OCI-LY7 (cell line): ENCODE data around the gene RSL1D1. TPM values are rescaled to one million over a fixed set of nuclear protein-coding genes. Genes with fewer than 3 reads are reported as not detected.
"Not testable (repeated sequence)": the region's sequence is repeated elsewhere in the genome, so short reads cannot be mapped to it uniquely, and the experiment has no call there.

Source experiments
- BruUV-seq: library from RNA; stranded (reverse); fragments of 400-500 nt; replicated peaks from 2 replicates; lab custom pipeline; 2021; lab: Mats Ljungman, UMichigan
- CTCF ChIA-PET: fragments of 300-600 bp; sonication (Branson Sonifier 250); formaldehyde crosslinking; loops from one replicate; lab custom pipeline; 2022; ENCODE audit warnings: antibody characterized with exemption; ENCODE audit not compliant: unreplicated experiment; lab: Charles Lee
- POLR2A ChIA-PET: fragments of 300-600 bp; sonication (Branson Sonifier 250); formaldehyde crosslinking; loops from one replicate; lab custom pipeline; 2022; ENCODE audit warnings: antibody characterized with exemption; lab: Charles Lee
- DNase-seq: peaks from one replicate; pipeline ENCODE4 v3.0.0-alpha.2; 2015; ENCODE audit warnings: low spot score
- H2AFZ ChIP-seq: fragments of 200-600 bp; sonication (generic), shearing (Covaris generic); 2 replicates; pipeline ENCODE4 v1.6.1; 2014; ENCODE audit warnings: mild to moderate bottlenecking, antibody characterized with exemption, low read length, moderate library complexity
- H3K27ac ChIP-seq: fragments of 200-600 bp; sonication (generic); 2 replicates; pipeline ENCODE4 v1.5.1; 2014; ENCODE audit warnings: mixed run types, low read depth, mild to moderate bottlenecking, moderate library complexity, low read length, inconsistent platforms; ENCODE audit not compliant: poor library complexity, severe bottlenecking
- H3K36me3 ChIP-seq: fragments of 200-600 bp; sonication (generic); 2 replicates; pipeline ENCODE4 v1.6.1; 2014; ENCODE audit warnings: mild to moderate bottlenecking, antibody characterized with exemption, low read length, moderate library complexity, mixed read lengths; ENCODE audit not compliant: insufficient read depth
- H3K4me1 ChIP-seq: fragments of 200-600 bp; sonication (generic); 2 replicates; pipeline ENCODE4 v1.5.1; 2014; ENCODE audit warnings: mild to moderate bottlenecking, low read length; ENCODE audit not compliant: insufficient read depth, poor library complexity, severe bottlenecking
- H3K4me2 ChIP-seq: fragments of 200-600 bp; sonication (generic); 2 replicates; pipeline ENCODE4 v1.6.1; 2014; ENCODE audit warnings: mild to moderate bottlenecking, low read length
- H3K4me3 ChIP-seq: fragments of 200-600 bp; sonication (generic); 2 replicates; pipeline ENCODE4 v1.5.1; 2014; ENCODE audit warnings: mild to moderate bottlenecking, low read depth, low read length; ENCODE audit not compliant: poor library complexity, severe bottlenecking
- H3K79me2 ChIP-seq: fragments of 200-600 bp; sonication (generic); 2 replicates; pipeline ENCODE4 v1.6.1; 2016; ENCODE audit warnings: low read depth, mild to moderate bottlenecking, low read length, moderate library complexity, mixed read lengths; ENCODE audit not compliant: insufficient read depth
- H3K9me2 ChIP-seq: fragments of 200-600 bp; sonication (generic); 2 replicates; pipeline ENCODE4 v1.6.1; 2016; ENCODE audit warnings: mild to moderate bottlenecking, low read length, mixed read lengths; ENCODE audit not compliant: insufficient read depth
- H3K9me3 ChIP-seq: fragments of 200-600 bp; sonication (generic); 2 replicates; pipeline ENCODE4 v1.6.1; 2014; ENCODE audit warnings: mild to moderate bottlenecking, mixed run types, low read length, mixed read lengths
- H4K20me1 ChIP-seq: fragments of 200-600 bp; sonication (generic); 2 replicates; pipeline ENCODE4 v1.6.1; 2014; ENCODE audit warnings: mild to moderate bottlenecking, antibody characterized with exemption, low read length, moderate library complexity, mixed read lengths; ENCODE audit not compliant: insufficient read depth
- EZH2phosphoT487 ChIP-seq: fragments of 200-600 bp; sonication (generic); IDR thresholded peaks from 2 replicates; pipeline ENCODE4 v1.6.1; 2018; ENCODE audit warnings: low read depth, borderline replicate concordance, mild to moderate bottlenecking, mixed run types, antibody characterized with exemption, low read length, moderate library complexity, mixed read lengths
- intact Hi-C: fragments of 100-400 bp; cut with micrococcal nuclease; formaldehyde crosslinking; loops from one replicate; pipeline ENCODE4 v1.10.0; 2022; ENCODE audit not compliant: unreplicated experiment
- total RNA-seq, 2 experiments: library from RNA; depleted of rRNA in 1 of 2; stranded (reverse); fragments of >200 nt in 1 of 2; shearing (Covaris generic) in 1 of 2; gene quantifications; 2 replicates each; pipeline ENCODE4 v1.2.3, GENCODE V29; 2014 to 2022
- TF ChIP-seq, protein P1 (sequence below): fragments of 200-600 bp; sonication (generic); conservative IDR thresholded peaks from 2 replicates; pipeline ENCODE4 v1.5.1; 2014; ENCODE audit warnings: mild to moderate bottlenecking, antibody characterized with exemption, low read length, moderate library complexity, mixed read lengths

The RSL1D1 gene
- total RNA-seq, 2 experiments from 2014 or later: 104 to 252 TPM

DNA sequence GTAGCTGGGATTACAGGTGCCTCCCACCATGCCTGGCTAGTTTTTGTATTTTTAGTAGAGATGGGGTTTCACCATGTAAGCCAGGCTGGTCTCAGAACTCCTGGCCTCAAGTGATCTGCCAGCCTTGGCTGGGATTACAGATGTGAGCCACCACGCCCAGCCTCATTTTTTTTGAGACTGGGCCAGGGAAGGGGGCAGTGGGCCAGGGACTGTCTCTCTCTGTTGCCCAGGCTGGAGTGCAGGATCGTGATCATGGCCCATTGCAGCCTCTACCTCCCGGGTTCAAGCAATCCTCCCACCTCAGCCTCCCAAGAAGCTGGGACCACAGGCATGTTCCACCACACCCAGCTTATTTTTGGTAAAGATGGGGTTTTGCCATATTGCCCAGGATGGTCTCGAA is 16.0 kb downstream of the RSL1D1 start:
- TF ChIP-seq, protein P1, sequence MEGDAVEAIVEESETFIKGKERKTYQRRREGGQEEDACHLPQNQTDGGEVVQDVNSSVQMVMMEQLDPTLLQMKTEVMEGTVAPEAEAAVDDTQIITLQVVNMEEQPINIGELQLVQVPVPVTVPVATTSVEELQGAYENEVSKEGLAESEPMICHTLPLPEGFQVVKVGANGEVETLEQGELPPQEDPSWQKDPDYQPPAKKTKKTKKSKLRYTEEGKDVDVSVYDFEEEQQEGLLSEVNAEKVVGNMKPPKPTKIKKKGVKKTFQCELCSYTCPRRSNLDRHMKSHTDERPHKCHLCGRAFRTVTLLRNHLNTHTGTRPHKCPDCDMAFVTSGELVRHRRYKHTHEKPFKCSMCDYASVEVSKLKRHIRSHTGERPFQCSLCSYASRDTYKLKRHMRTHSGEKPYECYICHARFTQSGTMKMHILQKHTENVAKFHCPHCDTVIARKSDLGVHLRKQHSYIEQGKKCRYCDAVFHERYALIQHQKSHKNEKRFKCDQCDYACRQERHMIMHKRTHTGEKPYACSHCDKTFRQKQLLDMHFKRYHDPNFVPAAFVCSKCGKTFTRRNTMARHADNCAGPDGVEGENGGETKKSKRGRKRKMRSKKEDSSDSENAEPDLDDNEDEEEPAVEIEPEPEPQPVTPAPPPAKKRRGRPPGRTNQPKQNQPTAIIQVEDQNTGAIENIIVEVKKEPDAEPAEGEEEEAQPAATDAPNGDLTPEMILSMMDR: no peak
- TF ChIP-seq EZH2phosphoT487: no peak
- 0 out of 2 replicates have a peak, but pooled peaks cover 1% of the 10 kb centered on the region for H4K20me1 ChIP-seq
- no peak overlapping the region for H3K4me2 ChIP-seq
- H3K4me1 ChIP-seq: no peaks in the 10 kb centered on the region
- ChIA-PET POLR2A (interaction anchor here (0.6 to 1.0 kb wide), 2 partner anchors 31 to 76 kb away, joined by 3 to 4 read pairs; no protein-coding TSS in a partner anchor), CTCF (no interaction called here)
- H2AFZ ChIP-seq: no peak overlapping the region
- H3K36me3 ChIP-seq: peaks cover 57% of the 10 kb centered on the region
- H3K9me2 ChIP-seq: no peaks in the 10 kb centered on the region
- DNase-seq: no peak
- no peaks in the 10 kb centered on the region for H3K79me2 ChIP-seq
- H3K27ac ChIP-seq: no peak overlapping the region
- H3K4me3 ChIP-seq: no peak overlapping the region
- H3K9me3 ChIP-seq: no peaks in the 10 kb centered on the region
- intact Hi-C loops: no loop called here
- BruUV-seq: no TSS peak

DNA sequence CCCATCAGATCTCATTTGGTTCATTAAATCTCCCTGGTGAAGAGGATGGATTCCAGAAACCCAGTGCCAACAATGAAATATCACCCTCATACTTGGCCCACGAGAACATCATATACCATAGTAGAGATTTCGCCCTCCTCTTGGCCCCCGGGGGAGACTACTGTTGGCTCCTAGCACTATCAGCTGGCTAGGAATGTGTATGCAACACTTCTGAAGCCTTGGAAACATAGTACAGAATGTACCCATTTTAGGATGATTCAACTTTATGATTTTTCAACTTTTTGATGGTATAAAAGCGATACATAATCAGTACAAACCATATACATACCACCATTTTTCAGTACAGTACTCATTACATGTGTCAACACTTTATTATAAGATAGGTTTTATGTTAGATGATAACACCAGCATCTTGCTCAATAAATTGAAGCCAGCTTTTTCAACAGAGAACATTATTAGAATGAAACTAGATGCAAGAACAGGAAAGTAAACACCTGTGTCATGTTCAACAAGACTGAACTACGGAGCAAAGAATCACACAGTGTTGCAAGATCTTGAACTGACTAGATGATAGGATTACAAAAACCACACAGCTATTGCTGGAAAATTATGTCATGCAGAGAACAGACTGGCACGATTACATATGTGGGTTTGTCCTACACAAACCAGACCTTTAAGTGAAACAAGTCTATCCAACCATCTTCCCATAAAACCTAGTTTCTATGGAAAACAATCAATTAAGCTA is 17.2 kb downstream of the RSL1D1 start:
- ChIA-PET CTCF (no interaction called here), POLR2A (interaction anchor here (1.0 kb wide), 1 partner anchor 32 kb away, joined by 4 read pairs; no protein-coding TSS in a partner anchor)
- Histone ChIP-seq H3K9me3 (no peaks in the 10 kb centered on the region), H4K20me1 (no peaks in the 10 kb centered on the region), H3K4me1 (no peaks in the 10 kb centered on the region), H3K36me3 (peaks cover 45% of the 10 kb centered on the region), H3K27ac (no peak overlapping the region), H3K4me2 (no peak overlapping the region), H2AFZ (no peak overlapping the region), H3K9me2 (no peaks in the 10 kb centered on the region), H3K4me3 (no peak overlapping the region), H3K79me2 (no peaks in the 10 kb centered on the region)
- intact Hi-C loops: no loop called here
- no TSS peak for BruUV-seq
- DNase-seq: no peak
- no peak for TF ChIP-seq EZH2phosphoT487
- TF ChIP-seq, protein P1: no peak

DNA sequence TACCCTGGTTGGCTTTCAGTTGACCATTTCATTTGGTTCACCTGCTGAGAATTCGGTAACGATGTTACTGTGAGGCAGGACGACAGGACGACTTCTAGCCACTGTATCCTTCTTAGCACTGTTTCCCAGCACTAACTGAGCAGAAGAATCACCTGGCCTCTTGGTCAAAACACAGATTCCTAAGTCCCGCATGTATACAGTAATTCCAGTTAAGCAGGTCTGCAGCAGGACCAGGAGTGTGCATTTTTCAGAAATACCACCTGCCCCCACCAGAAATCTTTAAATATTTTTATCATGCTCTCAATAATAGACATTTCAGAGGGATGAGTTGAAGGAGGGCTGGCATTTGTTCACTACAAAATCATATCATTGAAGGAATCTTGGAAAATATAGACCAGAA is 22.6 kb downstream of the RSL1D1 start:
- intact Hi-C loops: no loop called here
- no TSS peak for BruUV-seq
- no peak for TF ChIP-seq EZH2phosphoT487
- TF ChIP-seq, protein P1: no peak
- POLR2A ChIA-PET: interaction anchor here (0.6 to 0.7 kb wide), 3 partner anchors 30 to 362 kb away, joined by 3 to 4 read pairs (median 3); no protein-coding TSS in a partner anchor
- Histone ChIP-seq H4K20me1 (no peaks in the 10 kb centered on the region), H3K4me3 (no peak overlapping the region), H3K27ac (no peak overlapping the region), H3K4me2 (no peak overlapping the region), H2AFZ (no peak overlapping the region), H3K9me3 (no peaks in the 10 kb centered on the region), H3K4me1 (no peaks in the 10 kb centered on the region), H3K36me3 (no peaks in the 10 kb centered on the region), H3K79me2 (no peaks in the 10 kb centered on the region), H3K9me2 (no peaks in the 10 kb centered on the region)
- CTCF ChIA-PET: no interaction called here
- no peak for DNase-seq

DNA sequence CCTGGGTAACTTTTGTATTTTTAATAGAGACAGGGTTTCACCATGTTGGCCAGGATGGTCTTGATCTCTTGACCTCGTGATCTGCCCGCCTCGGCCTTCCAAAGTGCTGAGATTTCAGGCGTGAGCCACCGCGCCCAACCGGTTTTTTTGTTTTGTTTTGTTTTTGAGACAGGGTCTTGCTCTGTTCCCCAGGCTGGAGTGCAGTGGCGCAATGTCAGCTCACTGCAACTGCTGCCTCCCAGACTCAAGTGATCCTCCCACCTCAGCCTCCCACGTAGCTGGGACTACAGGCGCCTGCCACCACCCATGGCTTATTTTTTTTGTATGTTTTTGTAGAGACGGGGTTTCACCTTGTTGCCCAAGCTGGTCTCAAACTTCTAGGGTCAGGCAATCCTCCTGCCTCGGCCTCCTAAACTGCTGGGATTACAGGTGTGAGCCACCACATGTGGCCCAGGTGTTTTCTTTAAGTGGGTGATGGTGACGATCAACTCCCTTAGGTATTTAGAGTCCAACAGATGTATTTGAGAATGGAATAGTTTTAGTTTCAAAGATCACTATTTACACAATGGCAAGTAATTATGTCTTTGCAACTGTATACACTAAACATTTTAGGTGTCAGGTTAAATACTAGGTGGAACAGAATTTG is 25.7 kb downstream of the RSL1D1 start:
- H3K9me3 ChIP-seq, H3K4me2 ChIP-seq, intact Hi-C loops, DNase-seq, H3K36me3 ChIP-seq, H2AFZ ChIP-seq, BruUV-seq, H3K9me2 ChIP-seq, H3K27ac ChIP-seq, H3K4me1 ChIP-seq, H4K20me1 ChIP-seq, CTCF ChIA-PET, H3K4me3 ChIP-seq, H3K79me2 ChIP-seq: not testable (repeated sequence)
- POLR2A ChIA-PET: interaction anchor here (0.7 kb wide), 1 partner anchor 434 kb away, joined by 3 read pairs; no protein-coding TSS in a partner anchor
